Ovary (tissue), 9 donors: ENCODE results near the gene SDC4. TPM values are rescaled to one million over a fixed set of nuclear protein-coding genes. Genes with fewer than 3 reads are reported as not detected.

Experiments used
- DNase-seq, 5 donors: peaks; one replicate each; pipeline ENCODE4 v3.0.0-alpha.2; 2019 to 2020
- H3K27ac ChIP-seq, 2 donors: fragments of 200-600 bp; one replicate each; pipeline versions ENCODE4 v1.5.1 to v1.8.0; 2019 to 2022
- H3K27me3 ChIP-seq: fragments of 200-600 bp; one replicate; pipeline ENCODE4 v1.8.0; 2022
- H3K36me3 ChIP-seq: fragments of 200-600 bp; sonication (generic); one replicate; pipeline ENCODE4 v1.5.1; 2019
- H3K4me1 ChIP-seq: one replicate; pipeline ENCODE4 v1.8.1; 2013; ENCODE audit warnings: mild to moderate bottlenecking, moderate library complexity; ENCODE audit not compliant: insufficient read depth
- H3K4me3 ChIP-seq: fragments of 200-600 bp; sonication (generic); one replicate; pipeline ENCODE4 v1.5.1; 2017
- H3K9me3 ChIP-seq, 2 donors: fragments of 200-600 bp in 1 of 2; sonication (generic) in 1 of 2; one replicate each; pipeline versions ENCODE4 v1.5.1 to v1.8.1; 2013 to 2019; ENCODE audit warnings: mild to moderate bottlenecking in 1 of 2, moderate library complexity in 1 of 2
- CTCF ChIP-seq, 3 donors: fragments of 450-650 bp in 2 of 3; fragments of 200-600 bp in 1 of 3; IDR thresholded peaks; one replicate each; pipeline versions ENCODE4 v1.5.1 to v1.8.0; 2016 to 2022; ENCODE audit warnings: antibody characterized with exemption in 3 of 3, mild to moderate bottlenecking in 1 of 3
- EP300 ChIP-seq: sonication (generic); formaldehyde crosslinking; IDR thresholded peaks from one replicate; pipeline ENCODE4 v1.6.1; 2017; ENCODE audit warnings: antibody characterized with exemption
- POLR2A ChIP-seq: fragments of 450-650 bp; IDR thresholded peaks from one replicate; pipeline ENCODE4 v1.6.1; 2017; ENCODE audit warnings: antibody characterized with exemption, mild to moderate bottlenecking, moderate library complexity
- WGBS, 3 donors: extraction: QIAGEN DNeasy Blood & Tissue Kit in 1 of 3; methylation state at CpG; one replicate each; pipeline versions ENCODE4 v1.1.5 to v1.1.7; 2013 to 2017; 5-methylcytosine and 5-hydroxymethylcytosine counted together
- intact Hi-C, 4 donors: fragments of 100-400 bp; cut with DNase I; formaldehyde crosslinking; loops; one replicate each; pipeline versions ENCODE4 v1.11.0 to v1.15.1; 2022 to 2023
- polyA plus RNA-seq, 2 donors: library from polyadenylated mRNA; stranded (reverse); fragments of 200-250 nt in 1 of 2; fragments of 350-450 nt in 1 of 2; fragmentation: Illumina TruSeq in 1 of 2; extraction: RNeasy Lipid Tissue Mini Kit (QIAGEN cat#74804) in 1 of 2; gene quantifications; one replicate each; pipeline ENCODE4 v1.2.3, GENCODE V29; 2013 to 2014
- total RNA-seq, 7 donors: library from RNA; depleted of rRNA in 2 of 7; stranded (reverse); fragments of >200 nt in 2 of 7; fragmentation: NEBNext Ultra II Directional in 3 of 7; extraction: Animal tissue kit (Norgen Biotek cat#: 25700) in 3 of 7; gene quantifications; one replicate each; pipeline versions ENCODE4 v1.1.0 to v1.2.4, GENCODE V29; 2016 to 2023
- donor health status: DM: no; HTN: no; CAD: no; lungs with moderate emphysema.
- donor health status: DM: no; HTN: no; CAD: no.
- donor health status: Bipolar disorder and iron deficiency.
- donor health status: DM: yes; HTN: yes; CAD: no.
- donor health status: DM: no; HTN: no; CAD: no.
- donor health status: DM: yes; HTN: yes; CAD: no.

Gene SDC4
- total and polyA plus RNA-seq, 9 donors: 12.9 to 269 (median 45.9) TPM

GRCh38 chr20:45322952-45323383 lies 25.3 kb downstream of the SDC4 start:
- Histone ChIP-seq H3K4me1 (no peaks in the 10 kb centered on the region), H3K9me3 (no peaks in the 10 kb centered on the region), H3K36me3 (no peaks in the 10 kb centered on the region), H3K27ac (no peak overlapping the region), H3K4me3 (no peak overlapping the region), H3K27me3 (no peaks in the 10 kb centered on the region)
- no peak for DNase-seq
- TF ChIP-seq POLR2A (no peak), EP300 (no peak)
- intact Hi-C loops: loop anchor here in 1 of 4 donors (10.0 kb wide), 1 partner anchor 452 kb away; no protein-coding TSS in a partner anchor
- 73 to 80% (median 78%) methylated on average over 7 of the region's 7 CpGs for WGBS, 3 donors

DNA sequence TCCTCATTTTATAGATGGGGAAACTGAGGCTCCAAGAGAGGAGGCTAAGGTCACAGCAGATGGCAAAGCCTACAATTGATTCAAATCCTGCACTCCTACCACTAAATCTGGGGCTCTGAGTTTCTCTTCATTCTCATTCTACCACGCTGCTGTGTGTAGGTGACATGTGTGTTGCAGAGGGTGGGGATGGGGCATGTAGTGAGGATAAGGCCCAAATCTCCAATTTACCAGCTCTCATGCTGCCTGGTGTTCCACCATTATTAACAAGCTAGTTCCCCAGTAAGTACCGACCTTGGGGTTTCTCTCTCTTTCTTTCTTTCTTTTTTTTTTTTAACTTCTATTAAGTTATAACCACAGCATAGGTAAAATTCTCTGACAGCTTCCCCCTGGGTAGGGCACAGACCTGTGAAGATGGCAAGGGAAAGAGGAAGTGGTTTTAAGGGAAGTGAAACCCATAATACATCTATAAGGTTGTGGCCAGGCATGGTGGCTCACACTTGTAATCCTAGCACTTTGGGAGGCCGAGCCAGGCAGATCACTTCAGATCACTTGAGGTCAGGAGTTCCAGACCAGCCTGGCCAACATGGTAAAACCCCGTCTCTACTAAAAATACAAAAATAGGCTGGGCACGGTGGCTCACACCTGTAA lies 27.2 kb downstream of the SDC4 start:
- no peaks in the 10 kb centered on the region for H3K36me3 ChIP-seq
- H3K9me3 ChIP-seq: no peaks in the 10 kb centered on the region
- intact Hi-C loops: loop anchor here in 2 of 4 donors (2.0 to 10.0 kb wide), 2 partner anchors 116 to 454 kb away; no protein-coding TSS in a partner anchor
- no peaks in the 10 kb centered on the region for H3K27me3 ChIP-seq
- no peak for DNase-seq
- no peak for TF ChIP-seq POLR2A
- no peak for TF ChIP-seq EP300
- TF ChIP-seq CTCF (IDR thresholded peaks at IDR 0.05): no peak
- H3K4me3 ChIP-seq: no peak overlapping the region
- H3K4me1 ChIP-seq: no peaks in the 10 kb centered on the region
- no peak overlapping the region for H3K27ac ChIP-seq
- 85 to 88% (median 85%) methylated on average over 5 of the region's 5 CpGs for WGBS, 3 donors

DNA sequence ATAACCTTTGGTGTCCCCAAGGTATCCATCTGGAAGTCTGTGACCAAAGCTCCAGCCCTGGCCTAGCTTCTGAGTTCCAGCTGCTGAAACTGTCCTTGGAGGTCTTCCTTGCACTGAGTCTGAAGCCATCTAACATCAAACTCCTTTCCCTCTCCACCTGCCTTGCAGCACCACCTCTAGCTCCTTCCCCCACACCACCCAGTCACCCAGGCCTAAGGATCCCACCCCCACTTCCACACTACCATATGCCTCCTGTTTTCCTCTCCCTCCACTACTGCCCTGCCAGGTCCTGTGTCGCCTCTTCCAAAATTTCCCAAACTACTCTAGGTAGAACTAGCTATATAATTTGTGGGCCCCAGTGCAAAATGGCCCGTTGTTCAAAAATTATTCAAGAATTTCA lies 29.3 kb downstream of the SDC4 start:
- H3K4me3 ChIP-seq: no peak overlapping the region
- 69 to 86% (median 81%) methylated on average over 2 of the region's 2 CpGs for WGBS, 3 donors
- intact Hi-C loops: loop anchor here (5.0 to 10.0 kb wide), 5 partner anchors 118 to 456 kb away; no protein-coding TSS in a partner anchor
- DNase-seq: no peak
- no peak overlapping the region for H3K27ac ChIP-seq
- H3K9me3 ChIP-seq: no peaks in the 10 kb centered on the region
- TF ChIP-seq CTCF (IDR thresholded peaks at IDR 0.05) (no peak), EP300 (no peak), POLR2A (no peak)
- H3K4me1 ChIP-seq: no peaks in the 10 kb centered on the region
- no peaks in the 10 kb centered on the region for H3K36me3 ChIP-seq
- no peaks in the 10 kb centered on the region for H3K27me3 ChIP-seq

DNA sequence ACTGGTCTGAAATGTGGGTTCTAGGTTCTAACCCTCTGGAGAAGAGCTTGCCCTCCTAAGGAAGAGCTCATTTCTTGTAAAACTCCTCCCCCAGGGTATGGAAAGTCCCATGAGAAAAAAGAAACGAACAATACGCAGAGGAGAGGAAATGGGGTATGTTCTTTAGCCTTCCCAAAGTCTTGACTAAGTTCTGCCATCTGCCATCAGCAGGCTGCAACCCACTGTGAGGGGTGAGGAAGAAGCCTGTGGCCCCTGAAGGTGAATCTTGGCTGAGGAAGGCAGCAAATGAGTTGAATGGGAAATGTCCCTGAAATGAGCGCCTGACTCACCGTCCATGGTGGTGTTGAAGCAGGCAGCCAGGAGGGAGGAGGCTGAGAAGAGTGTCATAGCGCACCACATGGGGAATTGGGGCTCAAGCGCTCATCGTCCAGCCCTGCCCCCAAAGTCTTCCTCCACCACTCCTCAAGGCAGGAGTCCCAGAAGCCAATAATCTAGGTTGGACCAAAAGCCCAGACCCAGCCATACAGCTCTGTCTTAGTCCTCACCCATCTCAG lies 29.8 kb downstream of the SDC4 start:
- intact Hi-C loops: loop anchor here (5.0 to 10.0 kb wide), 5 partner anchors 119 to 456 kb away; no protein-coding TSS in a partner anchor
- WGBS, 3 donors: 67 to 82% (median 76%) methylated on average over 7 of the region's 7 CpGs
- H3K4me1 ChIP-seq: no peaks in the 10 kb centered on the region

More for the DNA sequence above, 29.8 kb downstream of the SDC4 start:
- no peak for DNase-seq
- Histone ChIP-seq H3K36me3 (no peaks in the 10 kb centered on the region), H3K27me3 (no peaks in the 10 kb centered on the region), H3K9me3 (no peaks in the 10 kb centered on the region), H3K27ac (no peak overlapping the region), H3K4me3 (no peak overlapping the region)
- no peak for TF ChIP-seq POLR2A
- no peak for TF ChIP-seq EP300
- TF ChIP-seq CTCF (IDR thresholded peaks at IDR 0.05): no peak
